Measurements from ENCODE around the gene PNMA8C.

PNMA8C gene

GRCh38 chr19:46378268-46378667, 50.5 kb downstream of the PNMA8C start:
- TF ChIP-seq TAF1 (IDR thresholded peaks at IDR 0.05; ENCODE audit: low read depth) (no peak), NFIC (IDR thresholded peaks at IDR 0.05) (no peak), CREB1 (IDR thresholded peaks at IDR 0.05; ENCODE audit: low read depth) (no peak), EP300 (IDR thresholded peaks at IDR 0.05; ENCODE audit: borderline replicate concordance) (no peak), TCF12 (IDR thresholded peaks at IDR 0.05; ENCODE audit: low read depth) (no peak), TEAD4 (IDR thresholded peaks at IDR 0.05) (no peak)
- TF ChIP-seq, protein P1, sequence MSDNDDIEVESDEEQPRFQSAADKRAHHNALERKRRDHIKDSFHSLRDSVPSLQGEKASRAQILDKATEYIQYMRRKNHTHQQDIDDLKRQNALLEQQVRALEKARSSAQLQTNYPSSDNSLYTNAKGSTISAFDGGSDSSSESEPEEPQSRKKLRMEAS (IDR thresholded peaks at IDR 0.05), result no peak

GRCh38 chr19:46376241-46377153, 52.2 kb downstream of the PNMA8C start:
- TF ChIP-seq TEAD4 (IDR thresholded peaks at IDR 0.05) (no peak), YY1 (IDR thresholded peaks at IDR 0.05; ENCODE audit: low read depth) (no peak), CREB1 (IDR thresholded peaks at IDR 0.05; ENCODE audit: low read depth) (no peak), ZBTB7A (IDR thresholded peaks at IDR 0.05; ENCODE audit: low read depth) (no peak), EGR1 (IDR thresholded peaks at IDR 0.05) (no peak), CEBPB (IDR thresholded peaks at IDR 0.05) (no peak), NFIC (IDR thresholded peaks at IDR 0.05) (no peak), RAD21 (IDR thresholded peaks at IDR 0.05; ENCODE audit: low read depth) (no peak), EP300 (IDR thresholded peaks at IDR 0.05; ENCODE audit: borderline replicate concordance) (no peak), TCF12 (IDR thresholded peaks at IDR 0.05; ENCODE audit: low read depth) (no peak), TAF1 (IDR thresholded peaks at IDR 0.05; ENCODE audit: low read depth) (no peak), USF1 (IDR thresholded peaks at IDR 0.05) (no peak)
- TF ChIP-seq, protein P2, sequence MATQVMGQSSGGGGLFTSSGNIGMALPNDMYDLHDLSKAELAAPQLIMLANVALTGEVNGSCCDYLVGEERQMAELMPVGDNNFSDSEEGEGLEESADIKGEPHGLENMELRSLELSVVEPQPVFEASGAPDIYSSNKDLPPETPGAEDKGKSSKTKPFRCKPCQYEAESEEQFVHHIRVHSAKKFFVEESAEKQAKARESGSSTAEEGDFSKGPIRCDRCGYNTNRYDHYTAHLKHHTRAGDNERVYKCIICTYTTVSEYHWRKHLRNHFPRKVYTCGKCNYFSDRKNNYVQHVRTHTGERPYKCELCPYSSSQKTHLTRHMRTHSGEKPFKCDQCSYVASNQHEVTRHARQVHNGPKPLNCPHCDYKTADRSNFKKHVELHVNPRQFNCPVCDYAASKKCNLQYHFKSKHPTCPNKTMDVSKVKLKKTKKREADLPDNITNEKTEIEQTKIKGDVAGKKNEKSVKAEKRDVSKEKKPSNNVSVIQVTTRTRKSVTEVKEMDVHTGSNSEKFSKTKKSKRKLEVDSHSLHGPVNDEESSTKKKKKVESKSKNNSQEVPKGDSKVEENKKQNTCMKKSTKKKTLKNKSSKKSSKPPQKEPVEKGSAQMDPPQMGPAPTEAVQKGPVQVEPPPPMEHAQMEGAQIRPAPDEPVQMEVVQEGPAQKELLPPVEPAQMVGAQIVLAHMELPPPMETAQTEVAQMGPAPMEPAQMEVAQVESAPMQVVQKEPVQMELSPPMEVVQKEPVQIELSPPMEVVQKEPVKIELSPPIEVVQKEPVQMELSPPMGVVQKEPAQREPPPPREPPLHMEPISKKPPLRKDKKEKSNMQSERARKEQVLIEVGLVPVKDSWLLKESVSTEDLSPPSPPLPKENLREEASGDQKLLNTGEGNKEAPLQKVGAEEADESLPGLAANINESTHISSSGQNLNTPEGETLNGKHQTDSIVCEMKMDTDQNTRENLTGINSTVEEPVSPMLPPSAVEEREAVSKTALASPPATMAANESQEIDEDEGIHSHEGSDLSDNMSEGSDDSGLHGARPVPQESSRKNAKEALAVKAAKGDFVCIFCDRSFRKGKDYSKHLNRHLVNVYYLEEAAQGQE (IDR thresholded peaks at IDR 0.05; ENCODE audit: low read depth), result no peak
- TF ChIP-seq, protein P1 (IDR thresholded peaks at IDR 0.05), result no peak

Measured in Ishikawa (cell line).